Endothelial cell of umbilical vein (primary cell): ENCODE measurements around the gene ZBTB7C. TPM values are rescaled to one million over a fixed set of nuclear protein-coding genes. Genes with fewer than 3 reads are reported as not detected.

Experiments
- BruUV-seq: library from RNA; stranded (reverse); fragments of 400-500 nt; replicated peaks from 2 replicates; lab custom pipeline; 2021; lab: Mats Ljungman, UMichigan
- CTCF ChIA-PET: fragments of 300-600, 350-600 bp; sonication (Branson Sonifier 250); formaldehyde crosslinking; loops from one replicate; lab custom pipeline; 2021; ENCODE audit warnings: antibody characterized with exemption, inconsistent platforms; lab: Charles Lee
- POLR2A ChIA-PET: fragments of 300-600, 350-600 bp; sonication (Branson Sonifier 250); formaldehyde crosslinking; loops from one replicate; lab custom pipeline; 2021; ENCODE audit warnings: antibody characterized with exemption, inconsistent platforms; lab: Charles Lee
- DNase-seq: peaks from one replicate; pipeline ENCODE4 v3.0.0-alpha.2; 2011; ENCODE audit warnings: low read depth, low spot score
- FAIRE-seq: peaks from 2 replicates; lab custom pipeline; 2011; peaks lifted over from hg19 to GRCh38; lab: Jason Lieb, UNC
- H2AFZ ChIP-seq: 2 replicates; pipeline ENCODE4 v1.6.0; 2012; ENCODE audit warnings: low read depth, low read length, control low read depth, inconsistent platforms
- H3K27ac ChIP-seq: 2 replicates; pipeline ENCODE4 v1.5.1; 2011; ENCODE audit warnings: low read depth, mild to moderate bottlenecking, control low read depth, low read length, moderate library complexity; ENCODE audit not compliant: insufficient read depth
- H3K27me3 ChIP-seq, 2 experiments: 2 replicates each; pipeline versions ENCODE4 v1.6.0 to v1.6.1; 2011; ENCODE audit warnings: low read length in 2 of 2, mixed read lengths in 1 of 2; ENCODE audit not compliant: control insufficient read depth in 2 of 2, insufficient read depth in 2 of 2
- H3K36me3 ChIP-seq, 2 experiments: 2 replicates in 1 of 2; 3 replicates in 1 of 2; pipeline ENCODE4 v1.5.1; 2011; ENCODE audit warnings: low read length in 2 of 2, mild to moderate bottlenecking in 1 of 2, moderate library complexity in 1 of 2; ENCODE audit not compliant: control insufficient read depth in 2 of 2, insufficient read depth in 2 of 2; ENCODE audit errors: extremely low read depth in 1 of 2
- H3K4me1 ChIP-seq: 3 replicates; pipeline ENCODE4 v1.5.1; 2011; ENCODE audit warnings: mild to moderate bottlenecking, low read length; ENCODE audit not compliant: control insufficient read depth, insufficient read depth; ENCODE audit errors: extremely low read depth
- H3K4me2 ChIP-seq: 2 replicates; pipeline ENCODE4 v1.6.1; 2011; ENCODE audit warnings: low read length, control low read depth, mixed read lengths; ENCODE audit not compliant: insufficient read depth
- H3K4me3 ChIP-seq, 3 experiments: fragments of 200-600 bp in 1 of 3; sonication (generic), shearing (Covaris generic) in 1 of 3; replicated peaks in 1 of 3; 2 replicates each; pipeline ENCODE4 v1.5.1; 2011 to 2016; ENCODE audit warnings: control low read depth in 3 of 3, low read length in 3 of 3, mild to moderate bottlenecking in 2 of 3, inconsistent platforms in 1 of 3, low read depth in 1 of 3, moderate library complexity in 1 of 3; ENCODE audit not compliant: insufficient read depth in 1 of 3
- H3K79me2 ChIP-seq: 2 replicates; pipeline ENCODE4 v1.6.0; 2012; ENCODE audit warnings: low read length, inconsistent platforms; ENCODE audit not compliant: control insufficient read depth, insufficient read depth
- H3K9ac ChIP-seq: replicated peaks from 2 replicates; pipeline ENCODE3; 2011; ENCODE audit warnings: low read length, control low read depth; ENCODE audit not compliant: insufficient read depth; ENCODE audit errors: extremely low read depth
- H3K9me1 ChIP-seq: replicated peaks from 3 replicates; pipeline ENCODE4 v1.6.0; 2011; ENCODE audit warnings: mild to moderate bottlenecking, low read length; ENCODE audit not compliant: control insufficient read depth, insufficient read depth; ENCODE audit errors: extremely low read depth
- H3K9me3 ChIP-seq: replicated peaks from 2 replicates; pipeline ENCODE4 v1.5.1; 2012; ENCODE audit warnings: low read length, inconsistent platforms; ENCODE audit not compliant: control insufficient read depth, insufficient read depth
- H4K20me1 ChIP-seq: replicated peaks from 2 replicates; pipeline ENCODE3; 2011; ENCODE audit warnings: mild to moderate bottlenecking, low read length; ENCODE audit not compliant: control insufficient read depth, insufficient read depth; ENCODE audit errors: extremely low read depth
- CTCF ChIP-seq, 2 donors: IDR thresholded peaks; 1 replicate in 1 of 2; 2 replicates in 1 of 2; pipeline ENCODE4 v1.5.1; 2011; ENCODE audit warnings: low read length in 2 of 2, mild to moderate bottlenecking in 2 of 2, moderate library complexity in 2 of 2, control low read depth in 1 of 2, inconsistent platforms in 1 of 2, low read depth in 1 of 2; ENCODE audit not compliant: insufficient read depth in 1 of 2; ENCODE audit errors: extremely low read depth in 1 of 2
- EZH2 ChIP-seq: IDR thresholded peaks from 2 replicates; pipeline ENCODE4 v1.6.1; 2012; ENCODE audit warnings: borderline replicate concordance, low read depth, mild to moderate bottlenecking, moderate library complexity, low read length, inconsistent platforms; ENCODE audit not compliant: severe bottlenecking
- FOS ChIP-seq: IDR thresholded peaks from 2 replicates; pipeline ENCODE4 v1.6.1; 2011; ENCODE audit warnings: mild to moderate bottlenecking, low read length, moderate library complexity, borderline replicate concordance; ENCODE audit not compliant: insufficient read depth
- GATA2 ChIP-seq: IDR thresholded peaks from 2 replicates; pipeline ENCODE4 v1.7.0; 2011; ENCODE audit warnings: low read depth, mild to moderate bottlenecking, moderate library complexity, mixed read lengths, low read length; ENCODE audit not compliant: insufficient read length, insufficient read depth
- JUN ChIP-seq: IDR thresholded peaks from 2 replicates; pipeline ENCODE4 v1.6.1; 2011; ENCODE audit warnings: borderline replicate concordance, low read depth; ENCODE audit not compliant: insufficient read length, insufficient read depth
- MAX ChIP-seq: IDR thresholded peaks from 2 replicates; pipeline ENCODE4 v1.6.1; 2011; ENCODE audit not compliant: insufficient read depth, insufficient read length
- MYC ChIP-seq: IDR thresholded peaks from one replicate; pipeline ENCODE4 v1.6.1; 2011; ENCODE audit warnings: mild to moderate bottlenecking, low read depth, low read length
- POLR2A ChIP-seq: IDR thresholded peaks from 2 replicates; pipeline ENCODE4 v1.6.1; 2012; ENCODE audit warnings: low read depth, mild to moderate bottlenecking, control low read depth, low read length
- POLR2AphosphoS5 ChIP-seq: IDR thresholded peaks from 2 replicates; pipeline ENCODE4 v1.6.1; 2012; ENCODE audit warnings: low read depth, mild to moderate bottlenecking, control low read depth, low read length, moderate library complexity; ENCODE audit not compliant: insufficient read depth
- dilution Hi-C: fragments of 300-500 bp; cut with MboI; formaldehyde crosslinking; loops from one replicate; pipeline ENCODE4 v1.15.0; 2019; ENCODE audit warnings: low sequenced_read_pairs; ENCODE audit not compliant: extremely low pct_ligation_motif_present
- intact Hi-C: fragments of 100-400 bp; cut with micrococcal nuclease; formaldehyde crosslinking; loops from one replicate; pipeline ENCODE4 v1.10.0; 2022
- polyA plus RNA-seq, 4 experiments: library from polyadenylated mRNA; depleted of rRNA in 3 of 4; stranded (reverse) in 3 of 4; unstranded in 1 of 4; fragments of >200 nt; gene quantifications; 2 replicates each; pipeline versions ENCODE4 v1.2.1 to v1.2.3, GENCODE V29; 2011 to 2012; ENCODE audit warnings: missing spikeins in 1 of 4
- total RNA-seq: library from RNA; stranded (reverse); gene quantifications from 2 replicates; pipeline ENCODE4 v1.2.3, GENCODE V29; 2021

ZBTB7C gene
- total and polyA plus RNA-seq, 2 donors (not counting 3 experiments of a cell fraction or from before 2014, with no cell fraction given) = not detected

GRCh38 chr18:48278081-48278480, 131.1 kb downstream of the ZBTB7C start:
- BruUV-seq = no TSS peak
- ChIA-PET POLR2A (no interaction called here), CTCF (interaction anchor here (1.4 kb wide), 1 partner anchor 12 kb away, joined by 3 read pairs; no protein-coding TSS in a partner anchor)
- no peaks in the 10 kb centered on the region for H3K36me3 ChIP-seq
- no peaks in the 10 kb centered on the region for H3K4me1 ChIP-seq
- dilution Hi-C loops (no loop called here), intact Hi-C loops (no loop called here)
- H2AFZ ChIP-seq = no peak overlapping the region
- no peak overlapping the region for H3K4me2 ChIP-seq
- no peaks in the 10 kb centered on the region for H3K79me2 ChIP-seq
- H3K27me3 ChIP-seq = no peaks in the 10 kb centered on the region
- H3K4me3 ChIP-seq = no peak overlapping the region
- no peaks in the 10 kb centered on the region for H3K9me3 ChIP-seq
- DNase-seq (no peak), FAIRE-seq (no peak)
- no peak overlapping the region for H3K27ac ChIP-seq
- no peaks in the 10 kb centered on the region for H3K9me1 ChIP-seq
- no peak overlapping the region for H3K9ac ChIP-seq
- H4K20me1 ChIP-seq = no peaks in the 10 kb centered on the region
- TF ChIP-seq FOS (no peak), POLR2AphosphoS5 (no peak), MAX (no peak), MYC (no peak), GATA2 (no peak), JUN (no peak), POLR2A (no peak), EZH2 (no peak), CTCF (IDR thresholded peaks at IDR 0.05; ENCODE audit: extremely low read depth in 1 of 2, insufficient read depth in 1 of 2, low read depth in 1 of 2, low read length in 2 of 2) (no peak)
